HL-60 (cell line): ENCODE results near the gene KLHL12.

Source experiments
- CTCF ChIP-seq: IDR thresholded peaks from one replicate; pipeline ENCODE4 v1.5.1; 2011; ENCODE audit warnings: low read length, control low read depth, inconsistent platforms; ENCODE audit not compliant: insufficient read depth
- POLR2AphosphoS5 ChIP-seq: IDR thresholded peaks from 2 replicates; pipeline ENCODE4 v1.6.1; 2012; ENCODE audit warnings: low read depth

- TF ChIP-seq POLR2AphosphoS5 (no peak), CTCF (no peak)
Measured at GRCh38 chr1:202938287-202938925, 11.4 kb upstream of the KLHL12 start.
